Mucosa of descending colon (tissue), 3 donors: Measurements from ENCODE around the gene IL12RB2. TPM values are rescaled to one million over a fixed set of nuclear protein-coding genes. Genes with fewer than 3 reads are reported as not detected.
"Not testable (repeated sequence)": the region's sequence is repeated elsewhere in the genome, so short reads cannot be mapped to it uniquely, and the experiment has no call there.

ENCODE experiments used
- ATAC-seq: fragments of 200-7000 bp; cut with Tn5 transposase; one replicate; pipeline ENCODE4 v1.9.1; 2020; ENCODE audit warnings: mild to moderate bottlenecking, moderate library complexity
- DNase-seq, 3 donors: peaks; one replicate each; pipeline ENCODE4 v3.0.0-alpha.2; 2020
- H3K36me3 ChIP-seq: fragments of 200-600 bp; one replicate; pipeline ENCODE4 v1.8.0; 2021; ENCODE audit warnings: low read depth, mild to moderate bottlenecking
- H3K4me1 ChIP-seq: fragments of 200-600 bp; one replicate; pipeline ENCODE4 v1.8.0; 2021; ENCODE audit warnings: low read depth, mild to moderate bottlenecking
- H3K4me3 ChIP-seq: fragments of 200-600 bp; one replicate; pipeline ENCODE4 v1.8.0; 2021; ENCODE audit warnings: mild to moderate bottlenecking
- H3K9me3 ChIP-seq: fragments of 200-600 bp; one replicate; pipeline ENCODE4 v1.8.0; 2021; ENCODE audit warnings: mild to moderate bottlenecking
- intact Hi-C, 2 donors: fragments of 100-400 bp; cut with DNase I in 1 of 2; cut with micrococcal nuclease in 1 of 2; formaldehyde crosslinking; loops; one replicate each; pipeline versions ENCODE4 v1.11.0 to v1.11.1; 2022; cut with DNase I, micrococcal nuclease
- total RNA-seq, 3 donors: library from RNA; stranded (reverse); fragmentation: NEBNext Ultra II Directional in 2 of 3; extraction: Animal tissue kit (Norgen Biotek cat#: 25700) in 2 of 3; gene quantifications; one replicate each; pipeline versions ENCODE4 v1.2.1 to v1.2.4, GENCODE V29; 2021 to 2023
- TF ChIP-seq, protein P1 (sequence below): fragments of 200-600 bp; IDR thresholded peaks from one replicate; pipeline ENCODE4 v1.8.0; 2022; ENCODE audit warnings: antibody characterized with exemption, mild to moderate bottlenecking
- donor health status: DM: no; HTN: no; CAD: no; lungs with moderate emphysema.
- donor health status: DM: no; HTN: no; CAD: no.
- donor health status: DM: no; HTN: yes; CAD: no.

The IL12RB2 gene
- total RNA-seq, 3 donors from 2014 or later: 0.55 to 1.7 (median 0.92) TPM

DNA sequence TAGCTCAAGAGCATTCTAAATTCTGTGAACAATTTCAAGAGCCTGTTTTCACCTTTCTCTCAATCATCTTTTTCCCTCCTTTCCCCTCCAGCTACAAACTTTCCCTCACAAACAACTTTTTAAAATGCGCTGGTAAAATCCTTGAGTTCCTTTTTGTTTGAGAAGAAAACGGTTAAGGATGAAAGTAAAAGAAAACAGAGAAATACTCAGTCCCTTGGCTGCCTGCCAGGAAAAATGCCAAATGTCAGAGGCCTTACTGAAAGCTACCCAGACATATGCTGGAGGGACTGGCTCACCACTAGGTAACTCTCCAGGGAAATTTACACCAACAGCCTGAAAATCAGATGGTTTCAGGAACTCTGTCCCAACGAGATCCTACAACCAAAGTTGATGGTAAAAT is 133.5 kb downstream of the IL12RB2 start:
- TF ChIP-seq, protein P1, sequence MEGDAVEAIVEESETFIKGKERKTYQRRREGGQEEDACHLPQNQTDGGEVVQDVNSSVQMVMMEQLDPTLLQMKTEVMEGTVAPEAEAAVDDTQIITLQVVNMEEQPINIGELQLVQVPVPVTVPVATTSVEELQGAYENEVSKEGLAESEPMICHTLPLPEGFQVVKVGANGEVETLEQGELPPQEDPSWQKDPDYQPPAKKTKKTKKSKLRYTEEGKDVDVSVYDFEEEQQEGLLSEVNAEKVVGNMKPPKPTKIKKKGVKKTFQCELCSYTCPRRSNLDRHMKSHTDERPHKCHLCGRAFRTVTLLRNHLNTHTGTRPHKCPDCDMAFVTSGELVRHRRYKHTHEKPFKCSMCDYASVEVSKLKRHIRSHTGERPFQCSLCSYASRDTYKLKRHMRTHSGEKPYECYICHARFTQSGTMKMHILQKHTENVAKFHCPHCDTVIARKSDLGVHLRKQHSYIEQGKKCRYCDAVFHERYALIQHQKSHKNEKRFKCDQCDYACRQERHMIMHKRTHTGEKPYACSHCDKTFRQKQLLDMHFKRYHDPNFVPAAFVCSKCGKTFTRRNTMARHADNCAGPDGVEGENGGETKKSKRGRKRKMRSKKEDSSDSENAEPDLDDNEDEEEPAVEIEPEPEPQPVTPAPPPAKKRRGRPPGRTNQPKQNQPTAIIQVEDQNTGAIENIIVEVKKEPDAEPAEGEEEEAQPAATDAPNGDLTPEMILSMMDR: no peak
- Histone ChIP-seq H3K36me3 (no peaks in the 10 kb centered on the region), H3K9me3 (no peaks in the 10 kb centered on the region), H3K4me3 (no peak overlapping the region), H3K4me1 (no peaks in the 10 kb centered on the region)
- ATAC-seq: no peak
- intact Hi-C loops: no loop called here
- DNase-seq: peak in 1 of 3 donors; percentile 42

DNA sequence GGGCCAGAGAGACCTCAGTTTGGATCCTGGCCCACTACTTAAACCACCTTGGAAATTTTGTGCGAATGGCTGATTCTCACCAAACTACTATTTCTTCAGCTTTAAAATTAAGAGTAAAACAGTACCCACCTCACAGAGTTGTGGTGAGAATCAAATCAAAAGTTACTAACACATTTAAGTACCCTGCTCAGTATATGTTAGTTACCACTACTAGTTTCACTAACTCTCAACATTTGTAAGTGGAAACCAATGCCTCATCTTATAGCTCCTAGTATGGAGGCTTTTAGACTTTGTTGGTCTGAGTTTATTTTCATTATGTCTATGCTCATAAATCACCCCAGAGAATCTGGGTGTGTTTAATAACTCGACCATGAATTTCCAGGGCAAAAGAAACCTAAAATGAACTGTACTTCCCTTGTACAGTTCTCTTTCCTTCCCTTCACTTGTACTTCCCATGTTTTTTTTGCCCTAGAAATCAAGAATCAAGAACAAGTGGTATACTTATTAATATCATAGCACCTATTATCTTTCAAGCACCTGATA is 134.1 kb downstream of the IL12RB2 start:
- Histone ChIP-seq H3K36me3 (no peaks in the 10 kb centered on the region), H3K4me3 (no peak overlapping the region), H3K4me1 (no peaks in the 10 kb centered on the region), H3K9me3 (no peaks in the 10 kb centered on the region)
- DNase-seq (no peak), ATAC-seq (no peak)
- intact Hi-C loops: no loop called here
- TF ChIP-seq, protein P1: no peak

DNA sequence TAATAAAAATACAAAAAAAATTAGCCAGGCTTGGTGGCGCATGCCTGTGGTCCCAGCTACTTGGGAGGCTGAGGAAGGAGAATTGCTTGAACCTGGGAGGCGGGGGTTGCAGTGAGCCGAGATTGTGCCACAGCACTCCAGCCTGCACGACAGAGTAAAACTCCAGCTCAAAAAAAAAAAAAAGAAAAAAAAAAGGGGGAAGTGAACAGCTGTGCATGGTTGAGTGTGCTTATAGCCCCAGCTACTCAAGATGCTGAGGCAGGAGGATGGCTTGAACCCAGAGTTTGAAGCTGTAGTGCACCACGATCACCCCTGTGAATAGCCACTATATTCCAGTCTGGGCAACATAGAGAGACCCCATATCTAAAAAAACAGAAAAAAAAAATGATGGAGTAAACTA is 138.3 kb downstream of the IL12RB2 start:
- intact Hi-C loops, H3K9me3 ChIP-seq, H3K4me1 ChIP-seq, ATAC-seq, H3K36me3 ChIP-seq, H3K4me3 ChIP-seq, DNase-seq: not testable (repeated sequence)

Other genes with a start within 250 kb of the IL12RB2 start
- not detected for gene C1orf141, start 172.9 kb upstream of the IL12RB2 start, total RNA-seq
- gene IL23R, start 141.4 kb upstream of the IL12RB2 start, total RNA-seq: 1 to 10 TPM; 1.1 to 3.4 (median 2.5) TPM
- gene SERBP1, start 122.5 kb downstream of the IL12RB2 start, total RNA-seq: 100 to 1,000 TPM; 134 to 160 (median 155) TPM